KMS-11 (cell line): ENCODE measurements around the gene CEP70.
"Not testable (repeated sequence)": the region's sequence is repeated elsewhere in the genome, so short reads cannot be mapped to it uniquely, and the experiment has no call there.

ENCODE experiments used
- H2AFZ ChIP-seq: fragments of 200-600 bp; sonication (generic); 2 replicates; pipeline ENCODE4 v1.6.1; 2016; ENCODE audit warnings: antibody characterized with exemption, mixed run types, low read depth
- H3K27ac ChIP-seq: fragments of 200-600 bp; sonication (generic); 2 replicates; pipeline ENCODE4 v1.6.1; 2016; ENCODE audit warnings: mild to moderate bottlenecking, mixed run types
- H3K27me3 ChIP-seq: fragments of 200-600 bp; sonication (generic); 2 replicates; pipeline ENCODE4 v1.6.1; 2017; ENCODE audit warnings: mild to moderate bottlenecking, low read depth, mixed run types, moderate library complexity; ENCODE audit not compliant: insufficient read depth
- H3K36me3 ChIP-seq: fragments of 200-600 bp; sonication (generic); 2 replicates; pipeline ENCODE4 v1.6.1; 2017; ENCODE audit warnings: mild to moderate bottlenecking, mixed run types; ENCODE audit not compliant: insufficient read depth
- H3K4me1 ChIP-seq: fragments of 200-600 bp; sonication (generic); 2 replicates; pipeline ENCODE4 v1.6.1; 2016; ENCODE audit warnings: mild to moderate bottlenecking, low read depth, mixed run types; ENCODE audit not compliant: poor library complexity, severe bottlenecking
- H3K4me2 ChIP-seq: fragments of 200-600 bp; sonication (generic); 2 replicates; pipeline ENCODE4 v1.7.0; 2016; ENCODE audit warnings: mild to moderate bottlenecking, mixed run types
- H3K4me3 ChIP-seq: fragments of 200-600 bp; sonication (generic); IDR thresholded peaks from 2 replicates; pipeline ENCODE4 v1.6.1; 2017; ENCODE audit warnings: low read depth, low read length, mixed read lengths; ENCODE audit not compliant: insufficient read depth
- H3K79me2 ChIP-seq: fragments of 200-600 bp; sonication (generic); 2 replicates; pipeline ENCODE4 v1.6.1; 2016; ENCODE audit warnings: low read depth, mixed run types; ENCODE audit not compliant: insufficient read depth
- H3K9ac ChIP-seq: fragments of 200-600 bp; sonication (generic); 2 replicates; pipeline ENCODE4 v1.6.1; 2016; ENCODE audit warnings: mild to moderate bottlenecking, mixed run types
- H4K20me1 ChIP-seq: fragments of 200-600 bp; sonication (generic); 2 replicates; pipeline ENCODE4 v1.6.1; 2016; ENCODE audit warnings: mild to moderate bottlenecking, mixed run types; ENCODE audit not compliant: insufficient read depth
- CTCF ChIP-seq: fragments of 200-600 bp; sonication (generic); conservative IDR thresholded peaks from 2 replicates; pipeline ENCODE4 v1.6.1; 2017; ENCODE audit warnings: low read depth, mild to moderate bottlenecking, antibody characterized with exemption, low read length, moderate library complexity, mixed read lengths

Gene CEP70

GRCh38 chr3:138620431-138620830, 26.4 kb upstream of the CEP70 start:
- Histone ChIP-seq H3K4me3 (no peak overlapping the region), H4K20me1 (no peaks in the 10 kb centered on the region), H3K9ac (no peak overlapping the region), H2AFZ (no peak overlapping the region), H3K4me2 (no peak overlapping the region), H3K27me3 (no peaks in the 10 kb centered on the region), H3K79me2 (no peaks in the 10 kb centered on the region), H3K27ac (no peak overlapping the region), H3K36me3 (no peaks in the 10 kb centered on the region), H3K4me1 (peaks cover 12% of the 10 kb centered on the region)
- TF ChIP-seq CTCF: no peak

GRCh38 chr3:138615462-138615861, 21.4 kb upstream of the CEP70 start:
- Histone ChIP-seq H3K36me3 (no peaks in the 10 kb centered on the region), H3K27ac (no peak overlapping the region), H3K27me3 (no peaks in the 10 kb centered on the region), H3K9ac (no peak overlapping the region), H2AFZ (no peak overlapping the region), H3K4me2 (no peak overlapping the region), H3K4me3 (no peak overlapping the region), H4K20me1 (no peaks in the 10 kb centered on the region), H3K79me2 (0 out of 2 replicates have a peak, but pooled peaks cover 5% of the 10 kb centered on the region), H3K4me1 (peaks cover 22% of the 10 kb centered on the region)
- TF ChIP-seq CTCF: no peak

- Histone ChIP-seq H4K20me1 (no peaks in the 10 kb centered on the region), H3K9ac (peak overlapping the region; percentile 99; the same call in 1 of the 2 replicates), H2AFZ (peak overlapping the region; percentile 84), H3K27me3 (no peaks in the 10 kb centered on the region), H3K4me1 (peaks cover 25% of the 10 kb centered on the region), H3K36me3 (no peaks in the 10 kb centered on the region), H3K79me2 (0 out of 2 replicates have a peak, but pooled peaks cover 12% of the 10 kb centered on the region), H3K4me3 (no peak overlapping the region), H3K27ac (peak overlapping the region; percentile 96; the same call in 1 of the 2 replicates), H3K4me2 (peak overlapping the region; percentile 87; the same call in 1 of the 2 replicates)
- TF ChIP-seq CTCF: no peak
Observed at GRCh38 chr3:138609898-138610266, 15.8 kb upstream of the CEP70 start.

GRCh38 chr3:138608322-138609135, 14.5 kb upstream of the CEP70 start, which contains the start of gene FAIM:
FAIM (plus strand) TSS chr3:138608771; CDS start chr3:138619727, 10,956 bp downstream.
- H3K4me3 ChIP-seq: peak within 1 kb of the TSS; percentile 87
- no peak for TF ChIP-seq CTCF
- H3K27ac ChIP-seq: peak within 1 kb of the TSS; percentile 96
- H2AFZ ChIP-seq: peak within 1 kb of the TSS; percentile 84
- no peaks in the 10 kb centered on the region for H4K20me1 ChIP-seq
- no peaks in the 10 kb centered on the region for H3K36me3 ChIP-seq
- 0 out of 2 replicates have a peak, but pooled peaks cover 7% of the 10 kb centered on the region for H3K79me2 ChIP-seq
- H3K4me2 ChIP-seq: peak within 1 kb of the TSS; percentile 87
- H3K9ac ChIP-seq: peak within 1 kb of the TSS; percentile 99
- peaks cover 25% of the 10 kb centered on the region for H3K4me1 ChIP-seq
- H3K27me3 ChIP-seq: no peaks in the 10 kb centered on the region

GRCh38 chr3:138604106-138604595, 10.1 kb upstream of the CEP70 start:
- not testable (repeated sequence) for H4K20me1 ChIP-seq, H2AFZ ChIP-seq, H3K79me2 ChIP-seq, H3K4me3 ChIP-seq, H3K9ac ChIP-seq, H3K36me3 ChIP-seq, H3K27ac ChIP-seq, H3K4me2 ChIP-seq, H3K27me3 ChIP-seq, H3K4me1 ChIP-seq

GRCh38 chr3:138601661-138602060, 7.6 kb upstream of the CEP70 start:
- not testable (repeated sequence) for H3K27ac ChIP-seq, H3K4me1 ChIP-seq, H3K79me2 ChIP-seq, H3K27me3 ChIP-seq, H2AFZ ChIP-seq, H4K20me1 ChIP-seq, H3K4me3 ChIP-seq, H3K9ac ChIP-seq, H3K36me3 ChIP-seq, H3K4me2 ChIP-seq
